B cell (primary cell): ENCODE measurements around the gene OR2AT4. TPM values are rescaled to one million over a fixed set of nuclear protein-coding genes. Genes with fewer than 3 reads are reported as not detected.

Experiments
- ATAC-seq: fragments of 200-7000 bp; cut with Tn5 transposase; one replicate; pipeline ENCODE4 v1.10.0; 2021; ENCODE audit warnings: low read depth, mild to moderate bottlenecking, moderate number of reproducible peaks, moderate library complexity
- CTCF ChIA-PET: fragments of 350-600 bp; sonication (Branson Sonifier 250); formaldehyde crosslinking; loops from one replicate; lab custom pipeline; 2021; ENCODE audit warnings: antibody characterized with exemption, inconsistent platforms; lab: Charles Lee
- POLR2A ChIA-PET: fragments of 350-600 bp; sonication (Branson Sonifier 250); formaldehyde crosslinking; loops from one replicate; lab custom pipeline; 2021; ENCODE audit warnings: antibody characterized with exemption; lab: Charles Lee
- DNase-seq: peaks from one replicate; pipeline ENCODE4 v3.0.0; 2013
- H2AFZ ChIP-seq: 2 replicates; pipeline ENCODE4 v1.6.1; 2012; ENCODE audit warnings: mild to moderate bottlenecking, low read depth, low read length; ENCODE audit not compliant: insufficient read depth, poor library complexity, severe bottlenecking
- H3K27ac ChIP-seq, 2 donors: 1 replicate in 1 of 2; 2 replicates in 1 of 2; pipeline ENCODE4 v1.5.1; 2012 to 2013; ENCODE audit warnings: low read length in 2 of 2, mild to moderate bottlenecking in 2 of 2, moderate library complexity in 1 of 2
- H3K27me3 ChIP-seq, 4 experiments: fragments of 200-600 bp in 1 of 4; sonication (generic) in 1 of 4; replicated peaks in 1 of 4; 1 replicate in 2 of 4; 2 replicates in 2 of 4; pipeline versions ENCODE4 v1.6.1 to v1.7.0; 2013 to 2016; ENCODE audit warnings: low read length in 3 of 4, mild to moderate bottlenecking in 2 of 4, mixed read lengths in 1 of 4, moderate library complexity in 1 of 4; ENCODE audit not compliant: insufficient read depth in 4 of 4, control insufficient read depth in 3 of 4; ENCODE audit errors: control extremely low read depth in 1 of 4
- H3K36me3 ChIP-seq, 2 experiments: replicated peaks in 1 of 2; 1 replicate in 1 of 2; 2 replicates in 1 of 2; pipeline versions ENCODE4 v1.6.1 to v1.7.1; 2013; ENCODE audit warnings: low read length in 1 of 2; ENCODE audit not compliant: insufficient read depth in 2 of 2, control insufficient read depth in 1 of 2; ENCODE audit errors: control extremely low read depth in 1 of 2, extremely low read depth in 1 of 2
- H3K4me1 ChIP-seq, 2 donors: fragments of 200-600 bp in 1 of 2; sonication (generic) in 1 of 2; 1 replicate in 1 of 2; 2 replicates in 1 of 2; pipeline versions ENCODE4 v1.5.1 to v1.6.1; 2013 to 2017; ENCODE audit warnings: low read length in 2 of 2; ENCODE audit not compliant: control insufficient read depth in 2 of 2, insufficient read depth in 2 of 2
- H3K4me2 ChIP-seq: replicated peaks from 2 replicates; pipeline ENCODE3; 2012; ENCODE audit warnings: mild to moderate bottlenecking, low read depth, low read length; ENCODE audit not compliant: poor library complexity, severe bottlenecking
- H3K4me3 ChIP-seq, 5 experiments: fragments of 200-600 bp in 1 of 5; sonication (generic) in 1 of 5; 1 replicate in 3 of 5; 2 replicates in 2 of 5; pipeline versions ENCODE4 v1.5.1 to v1.7.0; 2011 to 2016; ENCODE audit warnings: low read length in 4 of 5, mild to moderate bottlenecking in 4 of 5, low read depth in 2 of 5, control low read depth in 1 of 5, moderate library complexity in 1 of 5; ENCODE audit not compliant: insufficient read depth in 1 of 5; ENCODE audit errors: control extremely low read depth in 1 of 5, extremely low read depth in 1 of 5
- H3K79me2 ChIP-seq: fragments of 200-600 bp; sonication (generic); one replicate; pipeline ENCODE4 v1.6.0; 2016; ENCODE audit warnings: low read length; ENCODE audit not compliant: control insufficient read depth, insufficient read depth
- H3K9ac ChIP-seq: fragments of 200-600 bp; sonication (generic); 2 replicates; pipeline ENCODE4 v1.6.1; 2017; ENCODE audit warnings: mild to moderate bottlenecking, low read length, moderate library complexity
- H3K9me3 ChIP-seq, 3 donors: one replicate each; pipeline versions ENCODE4 v1.6.1 to v1.7.1; 2013; ENCODE audit warnings: low read length in 2 of 3; ENCODE audit not compliant: control insufficient read depth in 2 of 3, insufficient read depth in 1 of 3; ENCODE audit errors: control extremely low read depth in 1 of 3
- H4K20me1 ChIP-seq: 2 replicates; pipeline ENCODE4 v1.6.0; 2012; ENCODE audit warnings: mild to moderate bottlenecking, low read length; ENCODE audit not compliant: insufficient read depth, control insufficient read depth, poor library complexity, severe bottlenecking
- H3K27ac Mint-ChIP-seq: one replicate; pipeline ENCODE4 v1.8.0; 2021; ENCODE audit warnings: mixed read lengths
- H3K27me3 Mint-ChIP-seq: one replicate; pipeline ENCODE4 v1.8.0; 2021; ENCODE audit warnings: mixed read lengths
- H3K4me1 Mint-ChIP-seq: one replicate; pipeline ENCODE4 v1.8.0; 2021; ENCODE audit warnings: mixed read lengths
- H3K4me3 Mint-ChIP-seq: one replicate; pipeline ENCODE4 v1.8.0; 2021; ENCODE audit warnings: mixed read lengths
- H3K9me3 Mint-ChIP-seq: one replicate; pipeline ENCODE4 v1.8.0; 2022; ENCODE audit warnings: mixed read lengths; ENCODE audit not compliant: insufficient read depth
- EZH2 ChIP-seq: IDR thresholded peaks from 2 replicates; pipeline ENCODE4 v1.6.1; 2012; ENCODE audit warnings: borderline replicate concordance, low read depth, mild to moderate bottlenecking, moderate library complexity, low read length; ENCODE audit not compliant: insufficient read depth, poor library complexity, severe bottlenecking
- WGBS: methylation state at CpG from one replicate; pipeline ENCODE4 v1.1.5; 2013; ENCODE audit warnings: missing lambda C conversion rate; ENCODE audit not compliant: insufficient coverage; 5-methylcytosine and 5-hydroxymethylcytosine counted together
- intact Hi-C: fragments of 100-400 bp; cut with micrococcal nuclease; formaldehyde crosslinking; loops from one replicate; pipeline ENCODE4 v1.10.0; 2022
- polyA plus RNA-seq: library from polyadenylated mRNA; depleted of rRNA; stranded (reverse); fragments of >200 nt; gene quantifications from 2 replicates; pipeline ENCODE4 v1.2.3, GENCODE V29; 2012
- total RNA-seq, 2 donors: library from RNA; stranded (reverse); fragments of 120-200 nt in 1 of 2; gene quantifications; 1 replicate in 1 of 2; 2 replicates in 1 of 2; pipeline versions ENCODE4 v1.2.3 to v1.2.4, GENCODE V29; 2013 to 2022
- TF ChIP-seq, protein P1 (sequence below): fragments of 200-600 bp; IDR thresholded peaks from one replicate; pipeline ENCODE4 v1.8.0; 2022; ENCODE audit warnings: antibody characterized with exemption, mild to moderate bottlenecking

Gene OR2AT4
- total and polyA plus RNA-seq, 2 donors (not counting 1 experiment from before 2014, with no cell fraction given), result not detected

DNA sequence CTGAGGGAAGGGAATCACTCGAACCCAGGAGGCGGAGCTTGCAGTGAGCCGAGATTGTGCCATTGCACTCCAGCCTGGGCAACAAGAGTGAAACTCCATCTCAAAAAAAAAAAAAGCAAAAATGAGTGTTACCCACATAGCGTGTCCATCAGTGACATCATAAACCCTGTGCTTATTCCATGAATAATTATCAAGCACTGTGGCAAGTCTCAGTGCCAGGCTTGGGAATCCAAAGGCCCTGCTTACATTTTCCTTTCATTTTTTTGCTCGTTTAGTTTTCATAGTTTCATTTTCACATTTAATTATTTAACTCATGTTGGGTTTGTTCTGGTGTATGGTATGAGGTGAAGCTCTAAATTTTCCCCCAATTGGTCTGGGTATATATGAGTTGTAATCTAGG lies 61.4 kb downstream of the OR2AT4 start:
- Histone ChIP-seq H3K4me3 (no peak overlapping the region), H3K4me2 (peak overlapping the region; percentile 27), H3K9me3 (peaks cover 0 to 2% (median 0%) of the 10 kb centered on the region in 3 donors), H3K79me2 (no peaks in the 10 kb centered on the region), H4K20me1 (no peaks in the 10 kb centered on the region), H3K27ac (peak overlapping the region in 1 of 2 donors; percentile 39), H3K4me1 (peaks cover 3 to 9% of the 10 kb centered on the region in 2 donors), H3K27me3 (no peaks in the 10 kb centered on the region), H3K9ac (no peak overlapping the region), H3K36me3 (no peaks in the 10 kb centered on the region), H2AFZ (peak overlapping the region; percentile 27)
- WGBS, result no CpG with 5 or more reads among the region's 5 CpGs
- CTCF ChIA-PET, result interaction anchor here (1.1 to 17.2 kb wide), 3 partner anchors 8 to 109 kb away, joined by 3 to 235 read pairs (median 6); no protein-coding TSS in a partner anchor
- Mint-ChIP-seq H3K9me3 (peaks cover 2% of the 10 kb centered on the region), H3K27ac (no peak overlapping the region), H3K4me1 (peaks cover 5% of the 10 kb centered on the region), H3K27me3 (no peaks in the 10 kb centered on the region), H3K4me3 (no peak overlapping the region)
- POLR2A ChIA-PET, result no interaction called here
- ATAC-seq, result no peak
- intact Hi-C loops, result no loop called here
- DNase-seq, result no peak
- TF ChIP-seq EZH2, result no peak
- TF ChIP-seq, protein P1, sequence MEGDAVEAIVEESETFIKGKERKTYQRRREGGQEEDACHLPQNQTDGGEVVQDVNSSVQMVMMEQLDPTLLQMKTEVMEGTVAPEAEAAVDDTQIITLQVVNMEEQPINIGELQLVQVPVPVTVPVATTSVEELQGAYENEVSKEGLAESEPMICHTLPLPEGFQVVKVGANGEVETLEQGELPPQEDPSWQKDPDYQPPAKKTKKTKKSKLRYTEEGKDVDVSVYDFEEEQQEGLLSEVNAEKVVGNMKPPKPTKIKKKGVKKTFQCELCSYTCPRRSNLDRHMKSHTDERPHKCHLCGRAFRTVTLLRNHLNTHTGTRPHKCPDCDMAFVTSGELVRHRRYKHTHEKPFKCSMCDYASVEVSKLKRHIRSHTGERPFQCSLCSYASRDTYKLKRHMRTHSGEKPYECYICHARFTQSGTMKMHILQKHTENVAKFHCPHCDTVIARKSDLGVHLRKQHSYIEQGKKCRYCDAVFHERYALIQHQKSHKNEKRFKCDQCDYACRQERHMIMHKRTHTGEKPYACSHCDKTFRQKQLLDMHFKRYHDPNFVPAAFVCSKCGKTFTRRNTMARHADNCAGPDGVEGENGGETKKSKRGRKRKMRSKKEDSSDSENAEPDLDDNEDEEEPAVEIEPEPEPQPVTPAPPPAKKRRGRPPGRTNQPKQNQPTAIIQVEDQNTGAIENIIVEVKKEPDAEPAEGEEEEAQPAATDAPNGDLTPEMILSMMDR, result no peak

- H3K4me2 ChIP-seq, result no peak overlapping the region
- no peak overlapping the region for H3K27ac ChIP-seq
- ChIA-PET POLR2A (no interaction called here), CTCF (interaction anchor here (1.7 to 17.2 kb wide), 2 partner anchors 11 to 107 kb away, joined by 10 to 235 read pairs; no protein-coding TSS in a partner anchor)
- Mint-ChIP-seq H3K4me3 (no peak overlapping the region), H3K27me3 (no peaks in the 10 kb centered on the region), H3K4me1 (peaks cover 5% of the 10 kb centered on the region), H3K9me3 (no peaks in the 10 kb centered on the region), H3K27ac (no peak overlapping the region)
- H3K4me1 ChIP-seq, result peaks cover 3 to 9% of the 10 kb centered on the region in 2 donors
- intact Hi-C loops, result no loop called here
- no peak overlapping the region for H3K4me3 ChIP-seq
- no peak overlapping the region for H3K9ac ChIP-seq
- no peak overlapping the region for H2AFZ ChIP-seq
- H4K20me1 ChIP-seq, result no peaks in the 10 kb centered on the region
- WGBS, result 100% methylated on average over 1 of the region's 3 CpGs
- no peaks in the 10 kb centered on the region for H3K79me2 ChIP-seq
- no peak for TF ChIP-seq EZH2
- TF ChIP-seq, protein P1, result no peak
- H3K36me3 ChIP-seq, result no peaks in the 10 kb centered on the region
- ATAC-seq (no peak), DNase-seq (no peak)
- no peaks in the 10 kb centered on the region for H3K9me3 ChIP-seq
- no peaks in the 10 kb centered on the region for H3K27me3 ChIP-seq
Measured at GRCh38 chr11:75033916-75034315, 62.8 kb downstream of the OR2AT4 start.
